ENCODE measurements around the gene TTLL11.

GRCh38 chr9:121844098-121844497 lies 249.0 kb downstream of the TTLL11 start:
- no peak for TF ChIP-seq CTCF (IDR thresholded peaks at IDR 0.05; ENCODE audit: poor library complexity)
- no peak for TF ChIP-seq EZH2 (IDR thresholded peaks at IDR 0.05; ENCODE audit: borderline replicate concordance)
- no peak for TF ChIP-seq EZH2phosphoT487 (IDR thresholded peaks at IDR 0.05; ENCODE audit: low read depth, severe bottlenecking, unreplicated experiment)

Measured in hepatocyte (in vitro differentiated cells).